CD8-positive, alpha-beta memory T cell (primary cell): ENCODE results near the gene SLC4A11. TPM values are rescaled to one million over a fixed set of nuclear protein-coding genes. Genes with fewer than 3 reads are reported as not detected.

Experiments
- CTCF ChIA-PET: fragments of 350-600 bp; sonication (Branson Sonifier 250); formaldehyde crosslinking; loops from one replicate; lab custom pipeline; 2021; ENCODE audit warnings: antibody characterized with exemption; lab: Charles Lee
- POLR2A ChIA-PET: fragments of 350-600 bp; sonication (Branson Sonifier 250); formaldehyde crosslinking; loops from one replicate; lab custom pipeline; 2021; ENCODE audit warnings: antibody characterized with exemption; lab: Charles Lee
- DNase-seq, 5 donors: peaks; one replicate each; pipeline versions ENCODE4 v3.0.0 to v3.0.0-alpha.2; 2020 to 2022; ENCODE audit warnings: mixed read lengths in 1 of 5
- H3K27ac ChIP-seq: one replicate; pipeline ENCODE4 v1.7.0; 2013; ENCODE audit warnings: low read depth, mild to moderate bottlenecking, low read length, moderate library complexity
- H3K27me3 ChIP-seq: 2 replicates; pipeline ENCODE4 v1.7.0; 2013; ENCODE audit warnings: low read length, mild to moderate bottlenecking; ENCODE audit not compliant: insufficient read depth, poor library complexity, severe bottlenecking
- H3K36me3 ChIP-seq: 2 replicates; pipeline ENCODE4 v1.7.0; 2013; ENCODE audit warnings: mild to moderate bottlenecking, low read length, moderate library complexity; ENCODE audit not compliant: insufficient read depth
- H3K4me1 ChIP-seq: 2 replicates; pipeline ENCODE4 v1.7.0; 2013; ENCODE audit warnings: mild to moderate bottlenecking, low read length, moderate library complexity; ENCODE audit not compliant: insufficient read depth
- H3K4me3 ChIP-seq: 2 replicates; pipeline ENCODE4 v1.7.0; 2013; ENCODE audit warnings: mild to moderate bottlenecking, low read length
- H3K9me3 ChIP-seq: 2 replicates; pipeline ENCODE4 v1.7.0; 2013; ENCODE audit warnings: mild to moderate bottlenecking, low read length
- H3K27ac Mint-ChIP-seq, 8 donors: one replicate each; pipeline ENCODE4 v1.8.0; 2020 to 2021; ENCODE audit warnings: mixed read lengths in 8 of 8, mild to moderate bottlenecking in 6 of 8, inconsistent platforms in 3 of 8, moderate library complexity in 3 of 8
- H3K27me3 Mint-ChIP-seq, 2 donors: one replicate each; pipeline ENCODE4 v1.8.0; 2020 to 2021; ENCODE audit warnings: mixed read lengths in 2 of 2, mild to moderate bottlenecking in 1 of 2, moderate library complexity in 1 of 2
- H3K36me3 Mint-ChIP-seq, 3 donors: one replicate each; pipeline ENCODE4 v1.8.0; 2020 to 2021; ENCODE audit warnings: mixed read lengths in 3 of 3, inconsistent platforms in 1 of 3, mild to moderate bottlenecking in 1 of 3
- H3K4me1 Mint-ChIP-seq, 3 donors: one replicate each; pipeline ENCODE4 v1.8.0; 2020 to 2021; ENCODE audit warnings: mixed read lengths in 3 of 3, inconsistent platforms in 1 of 3, mild to moderate bottlenecking in 1 of 3
- H3K4me3 Mint-ChIP-seq, 7 donors: one replicate each; pipeline ENCODE4 v1.8.0; 2020 to 2021; ENCODE audit warnings: mixed read lengths in 7 of 7, mild to moderate bottlenecking in 6 of 7, moderate library complexity in 4 of 7, inconsistent platforms in 2 of 7
- H3K9me3 Mint-ChIP-seq, 5 donors: one replicate each; pipeline ENCODE4 v1.8.0; 2020 to 2022; ENCODE audit warnings: mixed read lengths in 5 of 5, mild to moderate bottlenecking in 3 of 5, moderate library complexity in 2 of 5, inconsistent platforms in 1 of 5
- polyA plus RNA-seq: library from polyadenylated mRNA; unstranded; fragments of 300-500 nt; fragmentation: Illumina TruSeq; gene quantifications from one replicate; pipeline ENCODE4 v1.2.3, GENCODE V29; 2021
- total RNA-seq, 2 experiments: library from RNA; stranded (reverse); gene quantifications; one replicate each; pipeline ENCODE4 v1.2.3, GENCODE V29; 2021

The SLC4A11 gene
- total and polyA plus RNA-seq, 3 experiments from 2014 or later = 0.46 to 3.5 (median 3.1) TPM

DNA sequence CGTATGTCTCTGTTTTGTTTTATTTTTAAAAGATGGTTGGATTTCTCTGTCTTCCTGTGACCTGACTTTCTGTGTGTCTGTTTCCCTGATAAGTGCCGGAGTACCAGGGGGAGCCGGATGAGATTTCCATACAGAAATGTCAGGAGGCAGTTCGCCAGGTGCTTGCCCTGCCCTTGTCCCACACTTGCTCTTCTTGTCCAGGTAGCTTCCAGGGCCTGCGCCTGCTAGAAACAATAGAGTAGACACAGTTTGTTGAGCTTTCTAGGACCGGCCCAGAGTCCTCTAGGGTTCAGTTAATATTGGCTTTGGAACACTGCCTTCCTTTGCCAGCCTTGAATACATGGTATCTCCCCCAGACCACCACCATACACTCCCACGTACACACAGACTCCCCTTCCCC, 25.8 kb downstream of the SLC4A11 start:
- Mint-ChIP-seq H3K4me3 (peak overlapping the region in 1 of 7 donors; percentile 57), H3K9me3 (no peaks in the 10 kb centered on the region), H3K4me1 (peaks cover 18 to 34% (median 24%) of the 10 kb centered on the region in 3 donors), H3K27me3 (no peaks in the 10 kb centered on the region), H3K27ac (peak overlapping the region in 2 of 8 donors; percentile 11 to 34), H3K36me3 (peaks cover 0 to 39% (median 4%) of the 10 kb centered on the region in 3 donors)
- CTCF ChIA-PET = no interaction called here
- no peaks in the 10 kb centered on the region for H3K9me3 ChIP-seq
- no peaks in the 10 kb centered on the region for H3K36me3 ChIP-seq
- no peaks in the 10 kb centered on the region for H3K27me3 ChIP-seq
- POLR2A ChIA-PET = no interaction called here
- peaks cover 22% of the 10 kb centered on the region for H3K4me1 ChIP-seq
- no peak for DNase-seq
- H3K4me3 ChIP-seq = no peak overlapping the region
- no peak overlapping the region for H3K27ac ChIP-seq

DNA sequence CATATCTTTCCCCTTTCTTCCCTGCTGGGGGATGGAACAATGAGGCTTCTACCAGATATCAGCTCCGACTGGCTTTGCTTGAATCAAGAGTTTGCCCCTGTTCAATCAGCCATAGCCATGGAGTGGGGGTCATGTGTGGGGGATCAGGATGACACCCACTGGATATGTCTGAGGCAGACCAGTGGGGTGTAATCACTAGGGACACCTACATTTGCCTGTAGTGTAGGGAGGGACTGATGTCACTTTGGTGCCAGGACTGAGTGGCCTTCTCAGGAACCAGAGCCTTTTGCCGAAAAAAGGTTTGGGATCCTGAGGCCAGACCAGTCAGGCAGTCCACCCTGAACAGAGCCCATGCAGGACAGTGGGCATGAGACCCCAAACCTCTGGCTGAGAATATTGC, 28.6 kb downstream of the SLC4A11 start:
- DNase-seq = no peak
- peaks cover 18 to 34% (median 24%) of the 10 kb centered on the region in 3 donors for H3K4me1 Mint-ChIP-seq
- H3K27me3 Mint-ChIP-seq = no peaks in the 10 kb centered on the region
- peak overlapping the region; percentile 88 to 99 (median 91) for H3K4me3 Mint-ChIP-seq
- Histone ChIP-seq H3K27me3 (no peaks in the 10 kb centered on the region), H3K9me3 (no peaks in the 10 kb centered on the region), H3K27ac (peak overlapping the region; percentile 88), H3K4me3 (peak overlapping the region; percentile 81), H3K36me3 (no peaks in the 10 kb centered on the region), H3K4me1 (peaks cover 21% of the 10 kb centered on the region)
- peak overlapping the region; percentile 8 to 97 (median 64) for H3K27ac Mint-ChIP-seq
- peaks cover 0 to 32% (median 4%) of the 10 kb centered on the region in 3 donors for H3K36me3 Mint-ChIP-seq
- CTCF ChIA-PET = no interaction called here
- H3K9me3 Mint-ChIP-seq = no peaks in the 10 kb centered on the region
- POLR2A ChIA-PET = interaction anchor here (0.6 kb wide), 1 partner anchor 676 kb away, joined by 5 read pairs; no protein-coding TSS in a partner anchor

DNA sequence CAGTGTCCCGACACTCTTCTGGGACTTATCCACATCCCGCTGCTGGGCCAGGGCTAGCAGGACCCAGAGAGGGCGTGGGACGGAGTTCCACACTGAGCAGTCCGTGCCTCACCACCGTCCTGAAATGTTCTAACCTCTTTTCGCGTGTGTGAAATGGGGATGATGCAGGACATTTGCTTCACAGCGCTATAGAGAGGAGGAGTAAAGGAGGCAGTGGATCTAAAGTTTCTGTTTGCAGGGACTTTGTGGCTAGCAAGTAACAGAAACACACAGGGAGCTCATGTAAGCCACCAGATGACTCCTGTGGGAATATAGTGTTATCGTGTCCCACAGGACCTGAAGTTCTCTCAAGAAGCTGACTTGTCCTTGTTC, 29.1 kb downstream of the SLC4A11 start:
- Histone ChIP-seq H3K27ac (peak overlapping the region; percentile 88), H3K4me1 (peaks cover 21% of the 10 kb centered on the region), H3K9me3 (no peaks in the 10 kb centered on the region), H3K4me3 (peak overlapping the region; percentile 81), H3K36me3 (no peaks in the 10 kb centered on the region), H3K27me3 (no peaks in the 10 kb centered on the region)
- H3K27ac Mint-ChIP-seq = peak overlapping the region; percentile 8 to 100 (median 96)
- DNase-seq = no peak
- H3K27me3 Mint-ChIP-seq = no peaks in the 10 kb centered on the region
- CTCF ChIA-PET = no interaction called here
- H3K4me3 Mint-ChIP-seq = peak overlapping the region; percentile 88 to 99 (median 91)
- H3K4me1 Mint-ChIP-seq = peaks cover 18 to 34% (median 24%) of the 10 kb centered on the region in 3 donors
- H3K9me3 Mint-ChIP-seq = no peaks in the 10 kb centered on the region
- peaks cover 0 to 28% (median 4%) of the 10 kb centered on the region in 3 donors for H3K36me3 Mint-ChIP-seq
- POLR2A ChIA-PET = interaction anchor here (0.6 kb wide), 2 partner anchors 12 to 676 kb away, joined by 5 read pairs; no protein-coding TSS in a partner anchor

DNA sequence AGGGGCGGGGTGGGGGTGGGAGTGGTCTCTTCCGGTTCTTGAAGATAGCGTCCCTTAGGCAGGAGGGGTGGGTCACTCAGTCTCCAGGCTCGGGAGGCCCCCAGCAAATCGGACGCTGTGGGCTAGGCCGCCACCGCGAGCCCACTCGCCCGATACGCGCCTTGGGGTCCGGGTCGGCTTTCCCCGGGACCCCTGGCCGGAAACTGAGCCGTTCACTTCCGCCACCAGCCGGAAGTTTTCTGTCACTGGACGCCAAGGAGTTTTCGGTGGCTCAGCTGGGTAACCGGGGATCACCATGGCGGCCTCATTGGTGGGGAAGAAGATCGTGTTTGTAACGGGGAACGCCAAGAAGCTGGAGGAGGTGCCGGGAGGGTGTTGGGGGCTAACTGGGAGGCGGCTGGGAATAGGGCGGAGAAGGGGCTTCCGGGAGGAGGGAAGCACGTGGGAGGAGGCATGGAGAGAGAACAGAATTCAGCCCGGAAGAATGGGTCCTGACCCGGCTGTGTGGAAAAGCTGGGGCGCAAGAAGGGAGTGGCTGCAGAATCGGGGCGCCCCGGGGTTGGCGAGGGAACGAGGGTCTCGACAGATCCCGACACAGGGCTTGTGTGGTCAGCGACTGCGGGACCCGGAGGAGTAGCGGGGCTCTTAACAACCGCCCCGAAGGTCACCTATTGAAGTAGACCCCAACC, 29.6 kb downstream of the SLC4A11 start, which contains the start of gene ITPA:
Gene ITPA, plus strand, starts transcription at position 242 of the 689 bp plus-strand sequence. Its CDS starts 54 bp downstream, at position 296.
- no peaks in the 10 kb centered on the region for H3K27me3 Mint-ChIP-seq
- H3K36me3 Mint-ChIP-seq = peaks cover 0 to 25% (median 4%) of the 10 kb centered on the region in 3 donors
- H3K36me3 ChIP-seq = no peaks in the 10 kb centered on the region
- H3K27me3 ChIP-seq = no peaks in the 10 kb centered on the region
- peak; percentile 40 to 76 (median 52) for DNase-seq
- POLR2A ChIA-PET = interaction anchor here (0.6 kb wide), 1 partner anchor 12 kb away, joined by 5 read pairs; no protein-coding TSS in a partner anchor
- peak within 1 kb of the TSS; percentile 88 to 99 (median 91) for H3K4me3 Mint-ChIP-seq
- H3K4me1 Mint-ChIP-seq = peaks cover 21 to 38% (median 27%) of the 10 kb centered on the region in 3 donors
- peak within 1 kb of the TSS; percentile 81 for H3K4me3 ChIP-seq
- H3K9me3 ChIP-seq = no peaks in the 10 kb centered on the region
- peaks cover 21% of the 10 kb centered on the region for H3K4me1 ChIP-seq
- CTCF ChIA-PET = no interaction called here
- H3K27ac ChIP-seq = peak within 1 kb of the TSS; percentile 88
- no peaks in the 10 kb centered on the region for H3K9me3 Mint-ChIP-seq
- H3K27ac Mint-ChIP-seq = peak within 1 kb of the TSS; percentile 8 to 100 (median 96)

DNA sequence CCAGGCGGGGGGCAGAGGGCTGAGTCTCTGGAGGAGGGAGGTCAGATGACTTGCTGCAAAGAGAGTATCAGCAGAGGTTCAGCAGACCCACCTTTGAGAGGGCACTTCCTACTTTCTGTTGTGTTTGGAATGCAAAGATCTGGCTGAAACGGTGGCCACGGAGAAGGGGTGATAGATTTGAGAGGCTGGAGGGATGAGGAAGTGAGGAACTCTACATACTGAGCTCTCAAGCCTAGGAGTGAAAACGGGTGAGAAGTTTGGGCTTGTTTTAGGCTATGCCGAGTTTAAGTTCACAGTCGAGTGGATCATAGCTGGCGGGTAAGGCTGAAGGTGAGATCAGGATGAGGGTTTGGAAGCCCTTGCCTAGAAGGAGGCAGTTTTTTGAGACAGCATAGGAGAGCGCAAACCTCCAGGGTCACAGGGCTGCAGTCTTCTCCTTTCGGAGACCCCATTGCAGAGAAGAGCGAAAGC, 30.2 kb downstream of the SLC4A11 start:
- ChIA-PET POLR2A (interaction anchor here (0.6 kb wide), 1 partner anchor 432 kb away, joined by 3 read pairs; no protein-coding TSS in a partner anchor), CTCF (interaction anchor here (1.7 to 1.8 kb wide), 3 partner anchors 9 to 16 kb away, joined by 4 read pairs; no protein-coding TSS in a partner anchor)
- H3K4me1 Mint-ChIP-seq = peaks cover 22 to 44% (median 33%) of the 10 kb centered on the region in 3 donors
- no peaks in the 10 kb centered on the region for H3K27me3 Mint-ChIP-seq
- Histone ChIP-seq H3K36me3 (no peaks in the 10 kb centered on the region), H3K27ac (peak overlapping the region; percentile 88), H3K27me3 (no peaks in the 10 kb centered on the region), H3K4me1 (peaks cover 22% of the 10 kb centered on the region), H3K4me3 (peak overlapping the region; percentile 81), H3K9me3 (no peaks in the 10 kb centered on the region)
- peak overlapping the region; percentile 88 to 99 (median 91) for H3K4me3 Mint-ChIP-seq
- no peak for DNase-seq
- H3K36me3 Mint-ChIP-seq = peaks cover 0 to 27% (median 3%) of the 10 kb centered on the region in 3 donors
- H3K9me3 Mint-ChIP-seq = no peaks in the 10 kb centered on the region
- H3K27ac Mint-ChIP-seq = peak overlapping the region; percentile 8 to 100 (median 95)

DNA sequence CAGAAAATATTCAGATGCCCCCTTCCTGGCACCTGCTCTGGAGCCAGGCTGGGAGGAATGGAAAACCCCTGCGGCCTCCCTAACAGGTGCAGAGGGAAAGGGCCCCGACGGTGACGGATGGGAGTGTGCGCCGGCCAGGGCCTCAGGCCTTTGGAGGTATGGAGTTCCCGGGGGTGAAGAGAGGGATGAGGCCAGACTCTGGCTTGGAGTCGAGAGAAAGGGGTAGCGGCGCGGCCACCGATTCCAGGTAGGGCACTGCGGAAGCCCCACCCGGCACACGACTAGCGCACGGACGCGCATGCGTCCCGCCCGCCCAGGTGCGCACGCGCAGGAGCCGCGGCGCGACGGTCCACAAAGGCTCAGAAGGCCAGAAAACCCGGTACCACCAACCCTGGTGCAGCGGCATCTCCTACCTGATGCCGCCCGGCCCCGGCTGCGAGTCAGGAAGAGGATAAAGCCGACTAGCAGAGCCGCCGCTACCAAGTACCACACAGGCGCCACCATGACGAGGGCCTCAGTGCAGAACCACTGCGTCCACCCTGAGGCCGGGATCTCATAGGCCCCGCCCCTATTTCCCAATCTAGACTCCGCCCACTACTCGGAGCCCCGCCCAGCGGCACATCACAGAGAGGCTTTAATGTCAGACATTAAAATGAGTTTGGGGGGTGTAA, 34.7 kb downstream of the SLC4A11 start, which contains the start of gene DDRGK1:
Gene DDRGK1, minus strand, starts transcription at position 559 of the 671 bp plus-strand sequence. Its CDS starts 55 bp downstream, at position 504.
- peak within 1 kb of the TSS; percentile 97 for H3K4me3 ChIP-seq
- H3K27me3 Mint-ChIP-seq = no peaks in the 10 kb centered on the region
- peak; percentile 84 to 91 (median 88) for DNase-seq

DNA sequence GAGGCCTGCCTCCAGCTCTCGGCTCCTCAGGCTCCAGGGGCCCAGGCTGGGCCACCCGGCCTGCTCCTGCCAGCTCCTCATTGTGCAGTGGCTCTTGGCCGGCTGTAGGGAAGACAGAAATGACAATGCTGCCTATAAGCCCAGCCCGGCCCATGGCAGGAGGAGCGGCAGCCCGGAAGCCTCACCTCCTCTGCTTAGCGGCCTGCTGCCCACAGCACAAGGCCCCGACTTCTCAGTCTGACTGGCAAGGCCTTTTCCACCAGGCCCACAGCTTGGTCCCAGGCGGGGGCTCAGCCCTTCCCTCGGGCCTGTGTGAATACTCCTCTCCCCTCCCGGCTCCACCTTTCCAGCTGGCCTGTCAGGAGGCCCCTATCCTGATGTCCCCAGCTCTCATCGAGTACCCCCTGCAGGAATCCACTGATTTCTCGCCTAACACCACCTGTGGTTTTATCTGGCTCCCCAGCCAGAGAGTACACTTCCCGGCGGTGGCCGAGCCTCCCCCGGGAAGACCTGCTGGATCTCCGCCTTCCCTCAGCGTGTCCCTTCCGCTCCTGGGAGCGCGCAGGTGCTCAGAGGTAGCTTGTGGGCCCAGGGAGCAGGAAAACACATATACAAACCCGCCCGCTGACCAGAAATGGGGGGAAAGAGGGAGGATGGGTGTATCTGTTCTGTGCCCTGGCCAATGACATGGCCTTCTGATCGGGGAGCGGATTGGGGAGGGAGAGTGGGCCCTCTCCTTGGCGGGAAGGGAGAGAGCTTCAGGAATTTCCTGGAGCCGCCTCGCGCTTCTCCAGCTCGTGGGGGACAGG, 35.5 kb downstream of the SLC4A11 start:
- H3K27ac Mint-ChIP-seq = peak overlapping the region; percentile 95 to 99 (median 96)

More for the DNA sequence above, 34.7 kb downstream of the SLC4A11 start, which contains the start of gene DDRGK1:
- peak within 1 kb of the TSS; percentile 91 for H3K27ac ChIP-seq
- H3K36me3 Mint-ChIP-seq = peaks cover 0 to 38% (median 8%) of the 10 kb centered on the region in 3 donors
- peaks cover 17 to 40% (median 23%) of the 10 kb centered on the region in 3 donors for H3K4me1 Mint-ChIP-seq
- no peaks in the 10 kb centered on the region for H3K27me3 ChIP-seq
- peak within 1 kb of the TSS; percentile 93 to 97 (median 96) for H3K4me3 Mint-ChIP-seq
- no peaks in the 10 kb centered on the region for H3K9me3 ChIP-seq
- H3K27ac Mint-ChIP-seq = peak within 1 kb of the TSS; percentile 95 to 99 (median 96)
- CTCF ChIA-PET = interaction anchor here (1.0 kb wide), 1 partner anchor 15 kb away, joined by 3 read pairs; no protein-coding TSS in a partner anchor
- H3K4me1 ChIP-seq = peaks cover 18% of the 10 kb centered on the region
- peaks cover 20% of the 10 kb centered on the region for H3K36me3 ChIP-seq
- H3K9me3 Mint-ChIP-seq = no peaks in the 10 kb centered on the region
- POLR2A ChIA-PET = interaction anchor here (0.6 to 1.2 kb wide), 3 partner anchors 28 to 102 kb away, joined by 3 to 6 read pairs (median 5); no protein-coding TSS in a partner anchor

More for the DNA sequence above, 35.5 kb downstream of the SLC4A11 start:
- no peaks in the 10 kb centered on the region for H3K9me3 Mint-ChIP-seq
- H3K4me1 ChIP-seq = peaks cover 14% of the 10 kb centered on the region
- no peaks in the 10 kb centered on the region for H3K27me3 ChIP-seq
- ChIA-PET POLR2A (interaction anchor here (0.6 to 1.2 kb wide), 2 partner anchors 27 to 46 kb away, joined by 5 to 6 read pairs; no protein-coding TSS in a partner anchor), CTCF (interaction anchor here (1.5 kb wide), 1 partner anchor 150 kb away, joined by 6 read pairs; no protein-coding TSS in a partner anchor)
- peak overlapping the region; percentile 93 to 97 (median 96) for H3K4me3 Mint-ChIP-seq
- DNase-seq = peak in 4 of 5 donors; percentile 5 to 51 (median 14)
- H3K9me3 ChIP-seq = no peaks in the 10 kb centered on the region
- H3K4me3 ChIP-seq = peak overlapping the region; percentile 97
- H3K36me3 ChIP-seq = peaks cover 22% of the 10 kb centered on the region
- H3K36me3 Mint-ChIP-seq = peaks cover 0 to 41% (median 10%) of the 10 kb centered on the region in 3 donors
- H3K27ac ChIP-seq = peak overlapping the region; percentile 91
- peaks cover 12 to 34% (median 18%) of the 10 kb centered on the region in 3 donors for H3K4me1 Mint-ChIP-seq
- no peaks in the 10 kb centered on the region for H3K27me3 Mint-ChIP-seq
